Spleen (tissue), 13 donors: ENCODE measurements around the gene PLXNA3. TPM values are rescaled to one million over a fixed set of nuclear protein-coding genes. Genes with fewer than 3 reads are reported as not detected.

Source experiments
- DNase-seq: peaks from one replicate; pipeline ENCODE4 v3.0.0-alpha.2; 2020
- H3K27ac ChIP-seq, 8 donors: fragments of 200-600 bp; sonication (generic) in 7 of 8; 1 replicate in 4 of 8; 2 replicates in 4 of 8; pipeline versions ENCODE4 v1.5.0 to v1.8.0; 2016 to 2021; ENCODE audit warnings: inconsistent platforms in 4 of 8, mild to moderate bottlenecking in 4 of 8, moderate library complexity in 1 of 8
- H3K27me3 ChIP-seq, 7 donors: fragments of 200-600 bp; sonication (generic) in 6 of 7; replicated peaks in 1 of 7; 1 replicate in 4 of 7; 2 replicates in 3 of 7; pipeline versions ENCODE4 v1.5.0 to v1.8.0; 2016 to 2021; ENCODE audit warnings: inconsistent platforms in 3 of 7, mild to moderate bottlenecking in 1 of 7
- H3K36me3 ChIP-seq, 6 donors: fragments of 200-600 bp; sonication (generic) in 5 of 6; 1 replicate in 4 of 6; 2 replicates in 2 of 6; pipeline versions ENCODE4 v1.5.0 to v1.8.0; 2016 to 2021; ENCODE audit warnings: inconsistent platforms in 2 of 6
- H3K4me1 ChIP-seq, 6 donors: fragments of 200-600 bp; sonication (generic) in 5 of 6; 1 replicate in 3 of 6; 2 replicates in 3 of 6; pipeline versions ENCODE4 v1.5.0 to v1.8.0; 2016 to 2021; ENCODE audit warnings: inconsistent platforms in 3 of 6
- H3K4me3 ChIP-seq, 8 donors: fragments of 200-600 bp; sonication (generic) in 7 of 8; 1 replicate in 4 of 8; 2 replicates in 4 of 8; pipeline versions ENCODE4 v1.5.0 to v1.8.0; 2016 to 2021; ENCODE audit warnings: inconsistent platforms in 4 of 8, mild to moderate bottlenecking in 4 of 8, moderate library complexity in 2 of 8
- H3K9me3 ChIP-seq, 8 donors: fragments of 200-600 bp; sonication (generic) in 7 of 8; 1 replicate in 4 of 8; 2 replicates in 4 of 8; pipeline versions ENCODE4 v1.5.0 to v1.8.0; 2016 to 2021; ENCODE audit warnings: inconsistent platforms in 4 of 8
- CTCF ChIP-seq, 11 experiments: fragments of 200-600 bp in 7 of 11; fragments of 450-650 bp in 4 of 11; sonication (generic) in 4 of 11; IDR thresholded peaks in 8 of 11; conservative IDR thresholded peaks in 3 of 11; 1 replicate in 7 of 11; 2 replicates in 4 of 11; pipeline versions ENCODE4 v1.4.0 to v1.8.0; 2016 to 2021; ENCODE audit warnings: antibody characterized with exemption in 11 of 11, inconsistent platforms in 4 of 11, mild to moderate bottlenecking in 1 of 11
- POLR2A ChIP-seq, 3 donors: fragments of 450-650 bp; IDR thresholded peaks; one replicate each; pipeline ENCODE4 v1.5.1; 2017; ENCODE audit warnings: antibody characterized with exemption in 3 of 3, mild to moderate bottlenecking in 1 of 3
- POLR2AphosphoS5 ChIP-seq, 3 donors: sonication (generic); formaldehyde crosslinking; IDR thresholded peaks; one replicate each; pipeline ENCODE4 v1.5.1; 2017; ENCODE audit warnings: antibody characterized with exemption in 3 of 3
- WGBS, 5 donors: extraction: QIAGEN DNeasy Blood & Tissue Kit in 3 of 5; methylation state at CpG; one replicate each; pipeline versions ENCODE4 v1.1.5 to v1.1.7; 2013 to 2018; 5-methylcytosine and 5-hydroxymethylcytosine counted together
- intact Hi-C: fragments of 100-400 bp; cut with DNase I; formaldehyde crosslinking; loops from one replicate; pipeline ENCODE4 v1.15.0; 2023; ENCODE audit warnings: low total_unique reads
- long read RNA-seq, 2 donors: transcript quantifications; one replicate each; lab custom pipeline, GENCODE V29; 2026
- polyA plus RNA-seq, 3 donors: library from polyadenylated mRNA; stranded (reverse); fragments of 200-250 nt; gene quantifications; one replicate each; pipeline ENCODE4 v1.2.1, GENCODE V29; 2013
- total RNA-seq, 7 donors: library from RNA; depleted of rRNA in 3 of 7; stranded (reverse); fragments of >200 nt in 3 of 7; fragmentation: NEBNext Ultra II Directional in 4 of 7; extraction: Animal tissue kit (Norgen Biotek cat#: 25700) in 4 of 7; gene quantifications; one replicate each; pipeline versions ENCODE4 v1.1.0 to v1.2.1, GENCODE V29; 2016 to 2021
- donor health status: healthy with polysubstance abuse.
- donor health status: DM: no; HTN: no; CAD: no; lungs with moderate emphysema.
- donor health status: DM: no; HTN: no; CAD: no.
- donor health status: Bipolar disorder and iron deficiency.
- donor health status: healthy.
- donor health status: DM: no; HTN: no; CAD: no.
- donor health status: DM: yes; HTN: yes; CAD: no.

Gene PLXNA3
- total RNA-seq, result 10 to 100 TPM in 6 of 7 donors, 1 to 10 TPM in 1; 9.1 to 46.8 (median 27.2) TPM
- polyA plus RNA-seq, result 10 to 100 TPM in 1 of 3 donors, 1 to 10 TPM in 2; 2.5 to 11.6 (median 4.1) TPM
- long read RNA-seq, donor 1, result 0 reads
- long read RNA-seq, donor 2, result 0 reads

GRCh38 chrX:154458116-154458953 is at the start of gene PLXNA3:
Gene PLXNA3 (plus strand): TSS chrX:154458281. CDS start chrX:154460184, 1,903 bp downstream.
- peaks cover 0 to 33% (median 2%) of the 10 kb centered on the region in 6 donors for H3K36me3 ChIP-seq
- 1 to 37% (median 10%) methylated on average over 3 to 88 of the region's 88 CpGs for WGBS, 5 donors
- intact Hi-C loops, result no loop called here
- H3K27me3 ChIP-seq, result peaks cover 0 to 5% (median 0%) of the 10 kb centered on the region in 7 donors
- H3K27ac ChIP-seq, result peak within 1 kb of the TSS in 7 of 8 donors; percentile 54 to 89 (median 72)
- DNase-seq, result peak; percentile 87
- TF ChIP-seq POLR2A (IDR thresholded peaks at IDR 0.05) (peak in 1 of 3 donors; percentile 41), CTCF (IDR thresholded peaks at IDR 0.05 in 8 of 11, conservative IDR thresholded peaks at IDR 0.05 in 3 of 11) (no peak), POLR2AphosphoS5 (IDR thresholded peaks at IDR 0.05) (peak; percentile 41 to 84 (median 61))
- H3K9me3 ChIP-seq, result no peaks in the 10 kb centered on the region
- peak within 1 kb of the TSS; percentile 43 to 80 (median 53) for H3K4me3 ChIP-seq
- peaks cover 0 to 27% (median 13%) of the 10 kb centered on the region in 6 donors for H3K4me1 ChIP-seq

- no peak for TF ChIP-seq POLR2AphosphoS5 (IDR thresholded peaks at IDR 0.05)
- no peak for TF ChIP-seq CTCF (IDR thresholded peaks at IDR 0.05 in 8 of 11, conservative IDR thresholded peaks at IDR 0.05 in 3 of 11)
- TF ChIP-seq POLR2A (IDR thresholded peaks at IDR 0.05), result no peak
- peaks cover 0 to 24% (median 0%) of the 10 kb centered on the region in 6 donors for H3K36me3 ChIP-seq
- peak overlapping the region; percentile 3 to 98 (median 85) for H3K27ac ChIP-seq
- H3K4me1 ChIP-seq, result peaks cover 0 to 52% (median 36%) of the 10 kb centered on the region in 6 donors
- no peak for DNase-seq
- no peaks in the 10 kb centered on the region for H3K9me3 ChIP-seq
- peak overlapping the region; percentile 0 to 63 (median 28) for H3K4me3 ChIP-seq
- no peaks in the 10 kb centered on the region for H3K27me3 ChIP-seq
- intact Hi-C loops, result no loop called here
- WGBS, 5 donors, result 23 to 60% (median 33%) methylated on average over 6 to 10 of the region's 10 CpGs
These were observed 49.3 kb upstream of the PLXNA3 start for GRCh38 chrX:154408659-154409221.

GRCh38 chrX:154409222-154409871 is 48.7 kb upstream of the PLXNA3 start, which contains the start of gene DNASE1L1:
Gene DNASE1L1 (minus strand): TSS chrX:154409254. CDS start chrX:154405568, 3,686 bp downstream.
- no peaks in the 10 kb centered on the region for H3K27me3 ChIP-seq
- H3K36me3 ChIP-seq, result peaks cover 0 to 23% (median 0%) of the 10 kb centered on the region in 6 donors
- no peaks in the 10 kb centered on the region for H3K9me3 ChIP-seq
- H3K4me3 ChIP-seq, result peak within 1 kb of the TSS; percentile 0 to 63 (median 28)
- peak; percentile 95 for DNase-seq
- peaks cover 0 to 52% (median 36%) of the 10 kb centered on the region in 6 donors for H3K4me1 ChIP-seq
- intact Hi-C loops, result no loop called here
- WGBS, 5 donors, result 26 to 66% (median 31%) methylated on average over 11 to 26 of the region's 26 CpGs
- TF ChIP-seq POLR2AphosphoS5 (IDR thresholded peaks at IDR 0.05) (peak; percentile 51 to 85 (median 71)), POLR2A (IDR thresholded peaks at IDR 0.05) (no peak), CTCF (IDR thresholded peaks at IDR 0.05 in 8 of 11, conservative IDR thresholded peaks at IDR 0.05 in 3 of 11) (no peak)
- peak within 1 kb of the TSS; percentile 53 to 98 (median 85) for H3K27ac ChIP-seq
